ENCODE measurements around the gene DEFB124. TPM values are rescaled to one million over a fixed set of nuclear protein-coding genes. Genes with fewer than 3 reads are reported as not detected.
A peak's percentile ranks its signal among the peaks of the same experiment; 100 is the strongest.

The DEFB124 gene
- total and polyA plus RNA-seq, 2 of the 8 experiments (the other 6 are each of a cell fraction or from before 2014, with no cell fraction given): not detected

- TF ChIP-seq CHD7 (IDR thresholded peaks at IDR 0.05; ENCODE audit: insufficient replicate concordance, low read length) (no peak), RAD21 (IDR thresholded peaks at IDR 0.05 in 1 of 2, conservative IDR thresholded peaks at IDR 0.05 in 1 of 2; ENCODE audit: low read depth in 2 of 2, low read length in 2 of 2) (peak; percentile 2 to 20; a peak in 1 of 4 replicates), BRCA1 (IDR thresholded peaks at IDR 0.05; ENCODE audit: low read depth, low read length) (no peak), CHD2 (IDR thresholded peaks at IDR 0.05; ENCODE audit: low read length) (no peak; the same call in 1 of the 2 replicates), EGR1 (IDR thresholded peaks at IDR 0.05; ENCODE audit: borderline replicate concordance, low read depth, low read length) (no peak), GTF2F1 (IDR thresholded peaks at IDR 0.05; ENCODE audit: borderline replicate concordance, low read depth, low read length) (peak; percentile 61; the same call in 1 of the 2 replicates), CBX5 (IDR thresholded peaks at IDR 0.05; ENCODE audit: low read depth, low read length) (no peak), SAP30 (IDR thresholded peaks at IDR 0.05; ENCODE audit: insufficient read depth, insufficient replicate concordance, low read length) (peak; percentile 89)
Observed at GRCh38 chr20:31514154-31515071, 39.5 kb upstream of the DEFB124 start, which contains the start of gene HM13 (continued).
